Suppressor macrophage (primary cell): ENCODE measurements around the gene ARHGAP42.
"Not testable (repeated sequence)": the region's sequence is repeated elsewhere in the genome, so short reads cannot be mapped to it uniquely, and the experiment has no call there.

ENCODE experiments used
- DNase-seq, 4 experiments: peaks; one replicate each; pipeline ENCODE4 v3.0.0-alpha.2; 2020 to 2022

The ARHGAP42 gene

DNA sequence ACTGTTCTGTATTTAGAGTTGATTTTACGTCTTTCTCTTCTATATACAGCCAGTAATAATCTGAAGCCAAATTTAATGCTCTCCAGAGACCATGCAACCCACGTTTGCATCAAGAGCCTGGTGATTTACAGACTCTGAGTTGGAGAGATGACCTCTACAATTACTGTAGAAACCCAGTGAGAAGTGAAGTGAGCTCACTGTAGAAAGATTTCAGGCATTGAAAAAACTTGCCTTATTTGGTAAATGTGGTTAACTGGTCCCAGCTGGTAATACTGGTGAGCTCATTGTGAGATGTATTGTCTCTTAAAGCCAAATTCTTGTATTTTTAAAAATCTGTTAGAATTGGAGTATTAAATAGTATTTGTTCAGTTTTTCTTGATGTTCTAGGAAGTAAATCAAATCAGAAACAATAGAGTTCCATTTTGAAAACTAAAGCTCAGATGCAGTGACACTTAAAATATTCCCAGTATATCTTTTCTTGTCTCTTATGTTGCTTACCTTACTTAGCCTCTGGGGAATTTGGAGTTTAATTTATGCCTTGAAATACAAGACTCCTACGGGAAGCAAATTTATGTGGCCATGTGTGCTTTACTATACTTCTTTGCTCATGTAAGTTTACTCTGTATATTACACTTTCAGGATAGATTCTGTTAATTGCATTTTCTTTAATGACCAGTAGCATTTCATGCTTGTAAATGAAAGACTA, 189.9 kb downstream of the ARHGAP42 start:
- no peak for DNase-seq

DNA sequence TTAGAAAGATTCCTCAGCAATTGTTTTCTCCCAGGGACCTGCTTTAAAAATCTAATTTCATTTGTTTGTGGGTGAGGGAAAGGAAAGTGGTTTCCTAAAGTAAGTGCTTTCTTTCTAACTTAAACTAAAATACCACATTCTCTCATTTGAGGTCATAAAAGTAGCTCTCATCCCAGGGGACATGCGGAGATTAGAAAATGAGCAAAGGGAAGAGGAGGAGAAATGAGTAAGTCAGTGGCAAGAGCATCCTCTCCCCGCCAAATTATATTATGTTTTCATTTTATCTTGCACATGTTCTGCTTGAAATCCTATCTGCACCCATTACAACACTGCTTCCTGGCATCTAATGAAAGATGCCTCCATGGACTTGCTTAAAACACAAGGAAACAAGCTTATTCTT, 191.4 kb downstream of the ARHGAP42 start:
- DNase-seq = no peak

GRCh38 chr11:100882957-100883356, 195.9 kb downstream of the ARHGAP42 start:
- no peak for DNase-seq

DNA sequence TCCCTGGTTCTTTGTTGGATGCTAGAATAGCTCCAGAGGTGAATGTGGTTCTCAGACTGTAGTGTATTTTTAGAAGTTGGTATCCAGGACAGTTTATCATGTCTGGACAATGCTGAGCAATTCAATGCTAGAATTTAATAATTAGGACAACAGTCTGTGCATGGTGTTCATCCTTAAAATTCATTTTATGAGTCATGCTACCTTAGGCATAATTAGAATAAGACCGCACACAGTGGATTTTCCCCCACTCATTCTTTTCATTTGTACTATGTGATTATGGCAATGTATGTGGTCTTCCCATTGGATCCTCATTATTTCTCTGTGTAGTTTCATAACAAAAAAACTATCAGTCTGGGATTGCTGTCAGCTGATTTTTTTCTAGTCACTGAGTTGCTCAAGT, 196.7 kb downstream of the ARHGAP42 start:
- DNase-seq = no peak

DNA sequence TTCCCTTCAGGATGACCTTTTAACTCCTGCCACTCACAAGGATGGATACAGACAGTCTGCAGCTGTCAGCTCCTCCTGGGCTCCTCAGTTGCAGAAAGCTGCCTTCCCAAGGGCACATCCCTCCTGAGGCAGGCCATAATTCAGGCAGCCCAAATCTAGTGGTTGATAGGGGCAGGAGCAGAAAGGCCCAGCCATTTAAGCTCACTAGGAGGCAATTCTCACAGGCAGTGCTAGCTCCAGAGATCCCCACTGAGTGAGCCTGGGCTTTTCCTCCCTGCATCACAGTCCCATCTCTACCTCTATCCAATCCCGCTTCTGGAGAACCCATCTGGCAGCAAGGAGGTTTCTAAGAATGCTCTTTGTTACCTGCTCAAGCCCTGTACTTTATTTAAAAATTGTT, 200.6 kb downstream of the ARHGAP42 start:
- no peak for DNase-seq

- DNase-seq = no peak
Measured at GRCh38 chr11:100888836-100889235, 201.7 kb downstream of the ARHGAP42 start.

DNA sequence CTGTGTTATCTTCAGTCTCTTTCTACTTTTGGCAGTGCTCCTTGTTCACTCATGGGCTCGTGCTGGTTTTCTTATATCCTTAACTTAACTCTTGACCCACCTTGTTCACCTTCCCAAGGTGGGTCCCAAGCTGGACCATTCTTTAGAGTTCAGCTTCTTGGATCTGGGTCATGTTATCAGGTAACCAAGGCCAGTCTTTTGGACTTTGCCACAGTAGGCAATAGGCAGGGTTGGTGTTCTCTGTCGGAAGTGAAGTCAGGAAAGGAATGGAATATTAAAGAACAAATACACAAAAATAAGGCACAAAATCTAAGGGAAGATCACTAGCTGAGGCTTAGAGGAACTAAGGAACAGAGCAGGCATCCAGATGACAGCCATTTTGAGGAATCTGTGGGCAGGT, 202.7 kb downstream of the ARHGAP42 start:
- DNase-seq = no peak

- DNase-seq = no peak
Measured at GRCh38 chr11:100890789-100891188, 203.7 kb downstream of the ARHGAP42 start.

DNA sequence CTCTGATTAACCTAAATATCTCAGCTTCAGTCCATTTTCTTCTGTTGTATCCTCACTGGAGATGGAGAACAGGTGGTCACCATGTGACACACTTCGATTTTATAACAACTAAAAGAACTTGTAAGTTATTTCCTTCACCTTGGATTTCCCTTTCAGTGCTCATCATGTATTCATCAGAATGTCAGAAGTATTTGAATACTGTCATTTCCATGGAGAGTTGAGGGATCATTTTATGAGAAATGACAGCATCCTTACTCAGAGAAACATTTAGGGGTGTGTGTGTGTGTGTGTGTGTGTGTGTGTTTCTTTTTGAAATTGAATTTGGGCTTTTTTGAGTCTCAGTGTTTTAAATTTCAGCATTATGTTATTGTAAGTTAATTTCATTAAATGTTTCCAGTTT, 205.8 kb downstream of the ARHGAP42 start:
- DNase-seq = no peak

- no peak for DNase-seq
Measured at GRCh38 chr11:100895449-100895848, 208.4 kb downstream of the ARHGAP42 start.

DNA sequence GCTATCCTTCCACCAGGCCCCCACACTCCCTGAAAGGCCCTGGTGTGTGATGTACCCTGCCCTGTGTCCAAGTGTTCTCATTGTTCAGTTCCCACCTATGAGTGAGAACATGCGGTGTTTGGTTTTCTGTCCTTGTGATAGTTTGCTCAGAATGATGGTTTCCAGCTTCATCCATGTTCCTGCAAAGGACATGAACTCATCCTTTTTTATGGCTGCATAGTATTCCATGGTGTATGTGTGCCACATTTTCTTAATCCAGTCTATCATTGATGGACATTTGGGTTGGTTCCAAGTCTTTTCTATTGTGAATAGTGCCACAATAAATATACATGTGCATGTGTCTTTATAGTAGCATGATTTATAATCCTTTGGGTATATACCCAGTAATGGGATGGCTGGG, 208.9 kb downstream of the ARHGAP42 start:
- not testable (repeated sequence) for DNase-seq

DNA sequence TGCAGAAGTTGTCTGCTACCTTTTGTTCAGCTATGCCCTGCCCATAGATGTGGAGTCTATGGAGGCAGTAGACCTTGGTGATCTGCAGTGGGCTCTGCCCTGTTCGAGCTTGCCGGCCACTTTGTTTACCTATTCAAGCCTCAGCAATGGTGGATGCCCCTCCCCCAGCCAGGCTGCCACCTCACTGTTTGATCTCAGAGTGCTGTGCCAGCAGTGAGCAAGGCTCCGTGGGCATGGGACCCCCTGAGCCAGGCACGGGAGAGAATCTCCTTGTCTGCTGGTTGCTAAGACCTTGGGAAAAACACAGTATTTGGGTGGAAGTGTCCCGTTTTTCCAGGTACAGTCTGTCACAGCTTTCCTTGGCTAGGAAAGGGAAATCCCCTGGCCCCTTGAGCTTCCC, 214.4 kb downstream of the ARHGAP42 start:
- not testable (repeated sequence) for DNase-seq

DNA sequence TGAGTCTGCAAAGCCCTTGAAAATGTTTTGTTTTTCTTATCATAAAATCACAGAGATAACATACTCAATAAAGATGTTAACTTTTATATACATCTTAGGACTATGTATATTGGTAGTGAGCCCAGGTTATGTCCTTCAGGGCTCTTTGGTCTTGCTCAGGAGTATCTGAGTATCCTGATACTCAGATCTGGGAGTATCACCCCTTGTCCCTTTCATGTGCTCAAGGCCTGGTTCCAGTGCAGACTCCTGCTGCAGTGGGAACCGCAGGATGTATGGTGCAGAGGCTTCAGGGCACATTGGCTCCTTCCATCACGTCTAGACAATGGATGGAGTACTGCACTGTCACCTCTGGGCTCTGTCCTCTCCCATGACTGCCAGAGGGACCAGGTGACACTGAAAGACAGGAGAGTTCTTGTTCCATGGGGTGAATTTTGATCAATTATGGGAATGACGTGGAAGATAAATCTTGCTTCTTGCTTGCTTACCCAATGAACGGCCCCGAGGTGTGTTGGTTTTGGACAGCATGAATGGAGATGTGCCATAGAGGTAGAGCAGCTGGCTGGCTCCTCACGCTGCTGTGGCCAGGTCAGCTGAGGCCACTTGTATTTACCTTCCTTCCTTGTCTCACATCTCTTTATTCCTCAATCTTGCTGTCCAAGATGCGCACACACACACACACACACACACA, 215.5 kb downstream of the ARHGAP42 start:
- peak in 1 of 4 experiments; percentile 2 for DNase-seq

- DNase-seq = no peak
Measured at GRCh38 chr11:100903284-100903683, 216.2 kb downstream of the ARHGAP42 start.

DNA sequence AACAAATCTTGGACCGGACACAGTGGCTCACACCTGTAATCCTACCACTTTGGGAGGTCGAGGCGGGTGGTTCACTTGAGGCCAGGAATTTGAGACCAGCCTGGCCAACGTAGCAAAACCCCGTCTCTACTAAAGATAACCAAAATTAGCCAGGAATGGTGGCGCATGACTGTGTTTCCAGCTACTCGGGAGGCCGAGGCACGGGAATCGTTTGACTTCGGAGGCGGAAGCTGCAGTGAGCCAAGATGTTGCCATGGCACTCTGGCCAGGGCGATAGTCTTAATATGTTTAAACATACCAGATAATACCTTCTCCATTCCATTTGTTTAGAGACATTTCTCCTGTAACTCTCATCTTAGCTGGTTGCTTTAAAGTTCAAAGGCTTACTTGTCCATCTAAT, 218.6 kb downstream of the ARHGAP42 start:
- no peak for DNase-seq

- DNase-seq = no peak
Measured at GRCh38 chr11:100908746-100909145, 221.7 kb downstream of the ARHGAP42 start.

- DNase-seq = no peak
Measured at GRCh38 chr11:100910808-100911207, 223.7 kb downstream of the ARHGAP42 start.

DNA sequence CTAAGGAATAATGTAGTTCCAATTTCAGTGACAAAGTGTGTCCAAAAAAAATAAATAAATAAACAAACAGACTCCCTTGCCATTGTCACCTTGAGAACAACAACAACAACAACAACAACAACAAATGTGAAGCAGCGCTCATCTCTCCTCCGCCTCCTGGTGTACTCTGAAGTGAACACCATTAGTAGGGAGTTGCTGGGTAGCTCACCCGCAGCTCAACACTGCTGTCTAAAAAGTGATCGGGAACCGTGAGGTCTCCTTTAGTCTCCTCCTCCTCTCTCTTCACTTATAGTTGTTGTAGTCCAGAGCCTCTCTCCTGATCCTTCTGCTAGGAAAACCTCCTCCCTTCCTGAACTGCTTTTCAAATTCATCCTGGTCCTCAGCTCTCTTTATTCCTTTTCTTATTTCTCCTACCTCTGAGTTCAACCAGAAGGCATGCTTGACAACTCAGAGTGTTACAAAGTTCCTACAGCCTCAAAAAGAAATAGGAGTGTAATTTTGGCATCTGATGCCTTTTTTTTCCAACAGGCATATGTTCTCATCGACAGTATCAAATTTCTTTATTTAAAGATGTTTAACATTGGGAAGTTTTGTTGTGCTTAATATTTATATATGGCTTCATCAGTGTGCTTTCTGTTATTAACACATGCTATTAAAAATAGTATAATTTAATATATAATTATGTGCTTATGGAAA, 227.5 kb downstream of the ARHGAP42 start:
- no peak for DNase-seq

DNA sequence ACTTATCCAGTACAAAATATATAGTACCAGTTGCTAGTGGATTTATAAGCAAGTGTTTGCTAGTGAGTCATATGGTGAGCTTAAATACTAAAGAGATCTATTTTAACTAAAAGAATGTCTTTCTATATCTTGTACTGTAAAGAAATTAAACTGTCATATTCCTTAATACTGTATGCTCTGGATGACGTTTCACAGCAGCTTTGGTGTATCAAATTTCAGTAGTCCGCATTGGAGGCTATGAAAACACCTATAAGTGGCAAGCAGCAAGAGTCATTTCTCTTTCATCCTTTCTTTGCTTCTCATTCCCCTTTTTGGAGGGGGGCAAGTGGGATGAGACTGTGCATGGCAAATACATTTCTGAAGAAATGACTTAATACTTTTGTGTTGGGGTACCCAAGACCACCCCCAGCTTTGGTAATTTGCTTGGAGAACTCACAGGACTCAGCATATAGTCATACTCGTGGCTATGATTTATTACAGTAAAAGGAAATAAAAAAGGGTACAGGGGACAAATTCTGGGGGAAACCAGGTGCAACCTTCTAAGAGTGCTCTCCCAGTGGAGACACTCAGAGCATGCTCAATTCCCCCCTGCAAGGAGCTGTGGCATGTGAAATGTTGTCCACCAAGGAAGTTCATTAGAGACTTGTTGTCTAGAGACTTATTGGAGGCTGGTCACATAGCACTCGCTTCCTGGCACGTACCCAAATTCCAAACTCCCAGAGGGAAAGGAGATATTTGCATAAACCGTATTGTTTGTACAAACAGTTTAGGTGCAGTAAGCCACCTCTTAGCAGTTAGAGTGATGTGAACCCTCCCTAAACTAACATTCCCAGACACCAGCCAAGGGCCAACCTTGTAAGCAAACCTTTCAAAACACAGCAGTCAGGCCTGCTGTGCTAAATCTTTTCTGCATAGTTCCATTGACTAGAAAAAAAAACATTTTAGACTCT, 231.7 kb downstream of the ARHGAP42 start:
- no peak for DNase-seq

GRCh38 chr11:100920593-100920992, 233.5 kb downstream of the ARHGAP42 start:
- DNase-seq = no peak

DNA sequence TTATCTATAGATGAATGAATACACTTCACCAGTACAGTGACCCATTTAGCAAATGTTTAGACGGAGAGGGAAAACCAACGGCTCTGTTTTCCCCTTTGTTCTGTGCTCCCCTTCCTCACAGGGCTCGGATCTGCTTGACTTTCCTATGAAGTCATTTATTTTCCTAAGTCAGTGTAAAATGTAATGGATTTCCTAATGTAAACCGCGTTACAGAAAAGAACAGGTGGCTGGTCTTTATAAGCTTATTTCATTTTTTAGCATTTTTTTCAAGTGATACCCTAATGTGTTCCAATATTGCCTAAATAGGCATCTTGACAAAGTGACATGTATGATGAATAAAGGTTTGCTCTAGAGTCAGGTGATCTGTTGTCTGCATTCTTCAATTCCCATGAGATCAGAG, 235.0 kb downstream of the ARHGAP42 start:
- no peak for DNase-seq

GRCh38 chr11:100923555-100923954, 236.5 kb downstream of the ARHGAP42 start:
- no peak for DNase-seq

DNA sequence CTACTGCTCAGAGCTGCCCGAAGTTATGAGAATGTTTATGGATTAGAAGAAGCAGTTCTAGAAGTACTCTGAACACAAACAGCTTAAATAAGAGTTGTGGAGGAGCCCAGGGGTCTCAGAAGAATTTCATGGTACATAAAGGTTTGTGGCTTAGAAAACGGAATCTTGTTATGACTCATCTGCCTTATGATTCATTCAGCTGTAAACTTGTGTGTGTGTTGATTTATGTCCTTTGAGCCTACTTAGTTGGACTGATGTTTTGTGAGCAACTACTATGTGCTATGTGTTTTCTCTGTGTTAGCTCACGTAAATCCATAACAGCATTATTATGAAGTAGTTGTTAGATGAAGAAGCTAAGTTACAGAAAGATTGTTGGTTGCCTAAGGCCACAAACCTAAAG, 238.8 kb downstream of the ARHGAP42 start:
- peak in 1 of 4 experiments; percentile 2 for DNase-seq
